ENCODE data around the gene KIRREL3.
"Not testable (repeated sequence)": the region's sequence is repeated elsewhere in the genome, so short reads cannot be mapped to it uniquely, and the experiment has no call there.

The KIRREL3 gene

GRCh38 chr11:126381960-126382359, 618.6 kb downstream of the KIRREL3 start:
- not testable (repeated sequence) for DNase-seq (ENCODE audit: low spot score)

- DNase-seq (ENCODE audit: low spot score), result no peak
Observed at GRCh38 chr11:126380909-126381308, 619.7 kb downstream of the KIRREL3 start.

GRCh38 chr11:126378763-126379162, 621.8 kb downstream of the KIRREL3 start:
- DNase-seq (ENCODE audit: low spot score), result no peak

GRCh38 chr11:126375726-126376125, 624.8 kb downstream of the KIRREL3 start:
- no peak for DNase-seq (ENCODE audit: low spot score)

GRCh38 chr11:126374562-126375300, 625.8 kb downstream of the KIRREL3 start:
- not testable (repeated sequence) for DNase-seq (ENCODE audit: low spot score)

GRCh38 chr11:126373389-126374066, 627.0 kb downstream of the KIRREL3 start:
- DNase-seq (ENCODE audit: low spot score), result not testable (repeated sequence)

All from GM03348 (cell line).